CD14-positive monocyte (primary cell): Measurements from ENCODE around the gene GAPDHS. TPM values are rescaled to one million over a fixed set of nuclear protein-coding genes. Genes with fewer than 3 reads are reported as not detected.

Experiments used
- DNase-seq, 3 donors: peaks; one replicate each; pipeline ENCODE4 v3.0.0-alpha.2; 2011 to 2022
- H2AFZ ChIP-seq: 2 replicates; pipeline ENCODE4 v1.6.0; 2012; ENCODE audit warnings: mild to moderate bottlenecking, low read depth, low read length, inconsistent platforms; ENCODE audit not compliant: insufficient read depth, poor library complexity, severe bottlenecking
- H3K27ac ChIP-seq, 2 donors: 1 replicate in 1 of 2; 2 replicates in 1 of 2; pipeline ENCODE4 v1.5.1; 2012 to 2013; ENCODE audit warnings: low read length in 2 of 2, control low read depth in 1 of 2, inconsistent platforms in 1 of 2, low read depth in 1 of 2, mild to moderate bottlenecking in 1 of 2
- H3K27me3 ChIP-seq, 2 donors: one replicate each; pipeline versions ENCODE4 v1.6.0 to v1.6.1; 2011 to 2013; ENCODE audit warnings: low read length in 2 of 2; ENCODE audit not compliant: control insufficient read depth in 2 of 2, insufficient read depth in 2 of 2
- H3K36me3 ChIP-seq, 2 donors: replicated peaks in 1 of 2; 1 replicate in 1 of 2; 2 replicates in 1 of 2; pipeline versions ENCODE4 v1.5.1 to v1.6.1; 2012 to 2013; ENCODE audit warnings: low read length in 2 of 2, control low read depth in 1 of 2, inconsistent platforms in 1 of 2, mild to moderate bottlenecking in 1 of 2; ENCODE audit not compliant: insufficient read depth in 2 of 2, control insufficient read depth in 1 of 2
- H3K4me1 ChIP-seq, 2 donors: 1 replicate in 1 of 2; 2 replicates in 1 of 2; pipeline versions ENCODE4 v1.5.1 to v1.6.1; 2012 to 2013; ENCODE audit warnings: low read length in 2 of 2, control low read depth in 1 of 2, inconsistent platforms in 1 of 2, mild to moderate bottlenecking in 1 of 2, moderate library complexity in 1 of 2; ENCODE audit not compliant: insufficient read depth in 2 of 2, control insufficient read depth in 1 of 2
- H3K4me2 ChIP-seq: replicated peaks from 2 replicates; pipeline ENCODE3; 2012; ENCODE audit warnings: low read length, moderate library complexity, mild to moderate bottlenecking; ENCODE audit not compliant: poor library complexity, severe bottlenecking; ENCODE audit errors: extremely low read depth
- H3K4me3 ChIP-seq, 3 experiments: fragments of 200-600 bp in 1 of 3; sonication (generic) in 1 of 3; replicated peaks in 1 of 3; 1 replicate in 2 of 3; 2 replicates in 1 of 3; pipeline ENCODE4 v1.5.1; 2011 to 2013; ENCODE audit warnings: low read length in 3 of 3, mild to moderate bottlenecking in 3 of 3, control low read depth in 2 of 3, low read depth in 2 of 3, inconsistent platforms in 1 of 3, moderate library complexity in 1 of 3
- H3K79me2 ChIP-seq: 2 replicates; pipeline ENCODE4 v1.6.0; 2012; ENCODE audit warnings: mild to moderate bottlenecking, control low read depth, inconsistent platforms, low read length, moderate library complexity; ENCODE audit not compliant: insufficient read depth
- H3K9ac ChIP-seq: 2 replicates; pipeline ENCODE4 v1.6.0; 2017; ENCODE audit warnings: low read length, mild to moderate bottlenecking; ENCODE audit not compliant: insufficient read depth, poor library complexity, severe bottlenecking
- H3K9me3 ChIP-seq, 2 donors: replicated peaks in 1 of 2; 1 replicate in 1 of 2; 2 replicates in 1 of 2; pipeline versions ENCODE4 v1.5.1 to v1.6.1; 2012 to 2013; ENCODE audit warnings: low read length in 2 of 2, control low read depth in 1 of 2; ENCODE audit not compliant: control insufficient read depth in 1 of 2, insufficient read depth in 1 of 2
- H4K20me1 ChIP-seq: 2 replicates; pipeline ENCODE4 v1.6.0; 2012; ENCODE audit warnings: mild to moderate bottlenecking, low read length, control low read depth, moderate library complexity; ENCODE audit not compliant: insufficient read depth
- H3K27ac Mint-ChIP-seq, 7 donors: one replicate each; pipeline ENCODE4 v1.8.0; 2020; ENCODE audit warnings: mild to moderate bottlenecking in 7 of 7, mixed read lengths in 7 of 7, moderate library complexity in 6 of 7, inconsistent platforms in 2 of 7
- H3K27me3 Mint-ChIP-seq, 3 donors: one replicate each; pipeline ENCODE4 v1.8.0; 2021 to 2022; ENCODE audit warnings: low read depth in 3 of 3, mild to moderate bottlenecking in 3 of 3, mixed read lengths in 3 of 3, moderate library complexity in 3 of 3, inconsistent platforms in 1 of 3
- H3K36me3 Mint-ChIP-seq, 2 donors: one replicate each; pipeline ENCODE4 v1.8.0; 2020; ENCODE audit warnings: mixed read lengths in 2 of 2, inconsistent platforms in 1 of 2, mild to moderate bottlenecking in 1 of 2
- H3K4me1 Mint-ChIP-seq: one replicate; pipeline ENCODE4 v1.8.0; 2020; ENCODE audit warnings: mild to moderate bottlenecking, mixed read lengths
- H3K4me3 Mint-ChIP-seq, 2 donors: one replicate each; pipeline ENCODE4 v1.8.0; 2020; ENCODE audit warnings: mild to moderate bottlenecking in 2 of 2, mixed read lengths in 2 of 2, moderate library complexity in 1 of 2
- H3K9me3 Mint-ChIP-seq, 7 donors: one replicate each; pipeline ENCODE4 v1.8.0; 2020 to 2022; ENCODE audit warnings: mixed read lengths in 7 of 7, mild to moderate bottlenecking in 6 of 7, moderate library complexity in 6 of 7, inconsistent platforms in 2 of 7
- WGBS: methylation state at CpG from one replicate; pipeline ENCODE4 v1.1.5; 2013; ENCODE audit warnings: missing lambda C conversion rate; ENCODE audit not compliant: insufficient coverage; 5-methylcytosine and 5-hydroxymethylcytosine counted together
- intact Hi-C, 2 donors: fragments of 100-400 bp; cut with micrococcal nuclease; formaldehyde crosslinking; loops; one replicate each; pipeline versions ENCODE4 v1.15.0 to v1.15.1; 2023
- polyA plus RNA-seq, 3 donors: library from polyadenylated mRNA; depleted of rRNA in 1 of 3; unstranded in 2 of 3; stranded (reverse) in 1 of 3; fragments of 300-500 nt in 2 of 3; fragments of >200 nt in 1 of 3; fragmentation: Illumina TruSeq in 2 of 3; gene quantifications; 1 replicate in 2 of 3; 2 replicates in 1 of 3; pipeline ENCODE4 v1.2.3, GENCODE V29; 2012 to 2021
- TF ChIP-seq, protein P1 (sequence below): fragments of 200-600 bp; IDR thresholded peaks from one replicate; pipeline ENCODE4 v1.8.0; 2022; ENCODE audit warnings: antibody characterized with exemption, mild to moderate bottlenecking

GAPDHS gene
- polyA plus RNA-seq, 3 donors: not detected

DNA sequence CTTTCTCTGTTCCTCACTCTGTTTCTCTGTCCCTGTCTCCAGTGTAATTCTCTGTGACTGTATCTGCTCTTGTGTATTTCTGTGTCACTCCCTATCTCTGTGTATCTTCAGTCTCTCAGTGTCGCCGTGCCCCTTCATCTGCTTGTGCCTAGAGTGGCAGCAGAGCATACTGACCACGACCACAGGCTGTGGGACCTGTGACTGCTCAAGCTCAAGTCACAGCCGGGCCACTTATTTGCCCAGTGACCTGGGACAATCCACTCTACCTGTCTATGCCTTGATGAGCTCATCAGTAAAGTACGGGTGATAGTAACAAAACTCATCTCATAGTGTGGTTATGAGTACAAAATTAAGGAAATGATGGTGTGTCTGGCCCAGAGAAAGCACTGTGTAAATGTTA, 20.8 kb downstream of the GAPDHS start:
- TF ChIP-seq, protein P1, sequence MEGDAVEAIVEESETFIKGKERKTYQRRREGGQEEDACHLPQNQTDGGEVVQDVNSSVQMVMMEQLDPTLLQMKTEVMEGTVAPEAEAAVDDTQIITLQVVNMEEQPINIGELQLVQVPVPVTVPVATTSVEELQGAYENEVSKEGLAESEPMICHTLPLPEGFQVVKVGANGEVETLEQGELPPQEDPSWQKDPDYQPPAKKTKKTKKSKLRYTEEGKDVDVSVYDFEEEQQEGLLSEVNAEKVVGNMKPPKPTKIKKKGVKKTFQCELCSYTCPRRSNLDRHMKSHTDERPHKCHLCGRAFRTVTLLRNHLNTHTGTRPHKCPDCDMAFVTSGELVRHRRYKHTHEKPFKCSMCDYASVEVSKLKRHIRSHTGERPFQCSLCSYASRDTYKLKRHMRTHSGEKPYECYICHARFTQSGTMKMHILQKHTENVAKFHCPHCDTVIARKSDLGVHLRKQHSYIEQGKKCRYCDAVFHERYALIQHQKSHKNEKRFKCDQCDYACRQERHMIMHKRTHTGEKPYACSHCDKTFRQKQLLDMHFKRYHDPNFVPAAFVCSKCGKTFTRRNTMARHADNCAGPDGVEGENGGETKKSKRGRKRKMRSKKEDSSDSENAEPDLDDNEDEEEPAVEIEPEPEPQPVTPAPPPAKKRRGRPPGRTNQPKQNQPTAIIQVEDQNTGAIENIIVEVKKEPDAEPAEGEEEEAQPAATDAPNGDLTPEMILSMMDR: no peak
- Histone ChIP-seq H3K36me3 (no peaks in the 10 kb centered on the region), H4K20me1 (peaks cover 4% of the 10 kb centered on the region), H3K9ac (no peak overlapping the region), H3K27me3 (peaks cover 0 to 16% of the 10 kb centered on the region in 2 donors), H3K4me3 (no peak overlapping the region), H3K4me1 (peaks cover 11 to 14% of the 10 kb centered on the region in 2 donors), H2AFZ (no peak overlapping the region), H3K79me2 (no peaks in the 10 kb centered on the region), H3K9me3 (peaks cover 0 to 5% of the 10 kb centered on the region in 2 donors), H3K4me2 (no peak overlapping the region), H3K27ac (no peak overlapping the region)
- intact Hi-C loops: no loop called here
- no peak overlapping the region for H3K27ac Mint-ChIP-seq
- H3K4me1 Mint-ChIP-seq: peaks cover 12% of the 10 kb centered on the region
- peaks cover 7 to 8% of the 10 kb centered on the region in 2 donors for H3K36me3 Mint-ChIP-seq
- 92% methylated on average over 3 of the region's 5 CpGs for WGBS
- H3K27me3 Mint-ChIP-seq: peaks cover 22 to 30% (median 24%) of the 10 kb centered on the region in 3 donors
- H3K9me3 Mint-ChIP-seq: peaks cover 0 to 7% (median 2%) of the 10 kb centered on the region in 7 donors
- peak overlapping the region in 1 of 2 donors; percentile 9 for H3K4me3 Mint-ChIP-seq
- no peak for DNase-seq

DNA sequence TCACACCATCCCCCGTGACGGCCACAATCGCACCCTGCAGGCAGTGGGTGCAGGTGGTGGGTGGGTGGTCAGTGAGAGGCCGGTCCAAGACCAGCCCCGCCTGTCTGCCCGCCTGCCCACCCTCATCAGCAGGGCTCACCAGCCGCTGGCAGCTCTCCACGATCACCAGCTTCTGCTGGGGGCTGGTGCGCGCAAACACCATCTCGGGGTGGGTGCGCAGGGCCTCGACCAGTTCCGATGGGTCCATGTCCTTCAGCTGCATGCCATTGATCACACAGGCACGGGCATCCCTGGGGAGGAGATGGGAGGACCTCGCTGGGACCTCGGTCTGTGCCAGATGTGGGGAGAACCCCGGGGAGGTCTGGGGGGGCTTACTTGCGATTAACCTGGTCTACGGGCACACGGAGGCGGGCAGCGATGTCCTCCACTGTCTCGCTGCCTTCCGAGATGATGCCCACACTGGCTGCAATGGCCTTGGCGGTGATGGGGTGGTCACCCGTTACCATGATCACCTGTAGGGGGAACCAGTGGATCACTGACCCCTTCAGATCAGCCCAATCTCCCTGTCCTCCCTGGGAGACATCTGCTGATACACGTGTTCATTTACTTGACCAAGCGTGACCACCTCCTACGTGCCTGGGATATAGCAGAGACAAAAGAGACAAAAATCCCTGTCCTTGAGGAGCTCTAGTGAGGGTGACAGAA, 22.2 kb downstream of the GAPDHS start:
- Mint-ChIP-seq H3K4me3 (no peak overlapping the region), H3K27me3 (peaks cover 31 to 44% (median 35%) of the 10 kb centered on the region in 3 donors), H3K27ac (no peak overlapping the region), H3K36me3 (peaks cover 6 to 7% of the 10 kb centered on the region in 2 donors), H3K4me1 (peaks cover 10% of the 10 kb centered on the region), H3K9me3 (peaks cover 0 to 13% (median 2%) of the 10 kb centered on the region in 7 donors)
- no peaks in the 10 kb centered on the region for H4K20me1 ChIP-seq
- no peaks in the 10 kb centered on the region for H3K79me2 ChIP-seq
- peaks cover 0 to 5% of the 10 kb centered on the region in 2 donors for H3K9me3 ChIP-seq
- TF ChIP-seq, protein P1: no peak
- no peak overlapping the region for H3K27ac ChIP-seq
- no peak overlapping the region for H2AFZ ChIP-seq
- peaks cover 11 to 14% of the 10 kb centered on the region in 2 donors for H3K4me1 ChIP-seq
- peak in 1 of 3 donors; percentile 5 for DNase-seq
- 80% methylated on average over 23 of the region's 30 CpGs for WGBS
- no peak overlapping the region for H3K4me3 ChIP-seq
- H3K27me3 ChIP-seq: peaks cover 0 to 23% of the 10 kb centered on the region in 2 donors
- intact Hi-C loops: no loop called here
- no peaks in the 10 kb centered on the region for H3K36me3 ChIP-seq
- H3K9ac ChIP-seq: no peak overlapping the region
- no peak overlapping the region for H3K4me2 ChIP-seq
